HEK293 (cell line): ENCODE results near the gene MON2.

Experiments used
- GLIS2 ChIP-seq: fragments of 450-650 bp; formaldehyde crosslinking; IDR thresholded peaks from 2 replicates; pipeline ENCODE4 v1.5.1; 2016; ENCODE audit warnings: missing biosample characterization, missing genetic modification characterization
- YY1 ChIP-seq: fragments of 450-650 bp; formaldehyde crosslinking; IDR thresholded peaks from 2 replicates; pipeline ENCODE4 v1.5.1; 2018; ENCODE audit warnings: missing biosample characterization, missing genetic modification characterization
- ZNF510 ChIP-seq: fragments of 450-650 bp; formaldehyde crosslinking; IDR thresholded peaks from 2 replicates; pipeline ENCODE4 v1.5.1; 2018; ENCODE audit warnings: mild to moderate bottlenecking, missing genetic modification characterization, missing biosample characterization; ENCODE audit not compliant: insufficient replicate concordance
- TF ChIP-seq, protein P1 (sequence below): fragments of 450-650 bp; formaldehyde crosslinking; IDR thresholded peaks from 2 replicates; pipeline ENCODE4 v1.5.1; 2016; ENCODE audit warnings: missing biosample characterization, missing genetic modification characterization

DNA sequence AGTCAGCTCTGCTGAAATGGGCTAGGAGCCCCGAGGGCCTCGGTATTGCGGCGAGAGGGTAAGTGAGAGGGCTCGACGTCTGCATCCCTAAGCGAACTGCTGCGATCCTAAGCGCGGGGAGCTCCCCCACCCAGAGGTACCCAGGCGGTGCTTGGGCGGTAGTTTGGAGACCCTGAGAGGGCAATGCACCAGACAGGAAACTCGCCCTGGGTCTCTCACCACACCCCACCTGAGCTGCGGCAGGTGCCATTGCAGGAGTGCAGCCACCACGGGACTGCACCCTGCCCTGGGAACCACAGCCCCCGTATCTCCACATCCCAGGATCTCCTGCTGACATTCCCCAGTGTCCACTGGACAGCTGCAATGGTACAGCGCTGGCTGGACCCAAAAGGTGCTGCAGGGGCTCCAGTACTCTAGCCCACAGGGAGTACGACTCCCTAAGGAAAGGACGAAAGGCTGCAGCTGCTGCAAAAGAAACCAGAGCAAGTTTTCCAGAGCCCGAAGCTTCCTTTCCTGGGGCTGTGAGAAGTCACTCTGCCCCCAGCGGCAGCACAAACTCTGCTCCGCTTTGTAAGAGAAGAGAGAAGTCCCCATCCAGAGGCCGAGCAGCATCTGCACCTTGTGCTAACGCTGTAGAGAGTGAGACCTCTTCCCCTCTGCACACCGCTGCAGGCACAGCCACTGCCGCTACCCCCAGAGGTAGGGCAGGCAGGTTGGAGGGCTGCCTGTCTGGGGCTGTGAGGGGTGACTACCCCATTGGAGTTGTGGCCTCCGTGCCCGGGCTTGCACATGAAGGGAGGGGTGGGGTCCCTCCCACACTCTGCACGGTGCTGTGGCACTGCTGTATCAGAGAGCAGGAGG is 31.1 kb upstream of the MON2 start:
- TF ChIP-seq GLIS2 (tag by site-specific recombination) (no peak; the same call in 1 of the 2 replicates), YY1 (tag by site-specific recombination) (no peak), ZNF510 (tag by site-specific recombination) (no peak)
- TF ChIP-seq, protein P1, sequence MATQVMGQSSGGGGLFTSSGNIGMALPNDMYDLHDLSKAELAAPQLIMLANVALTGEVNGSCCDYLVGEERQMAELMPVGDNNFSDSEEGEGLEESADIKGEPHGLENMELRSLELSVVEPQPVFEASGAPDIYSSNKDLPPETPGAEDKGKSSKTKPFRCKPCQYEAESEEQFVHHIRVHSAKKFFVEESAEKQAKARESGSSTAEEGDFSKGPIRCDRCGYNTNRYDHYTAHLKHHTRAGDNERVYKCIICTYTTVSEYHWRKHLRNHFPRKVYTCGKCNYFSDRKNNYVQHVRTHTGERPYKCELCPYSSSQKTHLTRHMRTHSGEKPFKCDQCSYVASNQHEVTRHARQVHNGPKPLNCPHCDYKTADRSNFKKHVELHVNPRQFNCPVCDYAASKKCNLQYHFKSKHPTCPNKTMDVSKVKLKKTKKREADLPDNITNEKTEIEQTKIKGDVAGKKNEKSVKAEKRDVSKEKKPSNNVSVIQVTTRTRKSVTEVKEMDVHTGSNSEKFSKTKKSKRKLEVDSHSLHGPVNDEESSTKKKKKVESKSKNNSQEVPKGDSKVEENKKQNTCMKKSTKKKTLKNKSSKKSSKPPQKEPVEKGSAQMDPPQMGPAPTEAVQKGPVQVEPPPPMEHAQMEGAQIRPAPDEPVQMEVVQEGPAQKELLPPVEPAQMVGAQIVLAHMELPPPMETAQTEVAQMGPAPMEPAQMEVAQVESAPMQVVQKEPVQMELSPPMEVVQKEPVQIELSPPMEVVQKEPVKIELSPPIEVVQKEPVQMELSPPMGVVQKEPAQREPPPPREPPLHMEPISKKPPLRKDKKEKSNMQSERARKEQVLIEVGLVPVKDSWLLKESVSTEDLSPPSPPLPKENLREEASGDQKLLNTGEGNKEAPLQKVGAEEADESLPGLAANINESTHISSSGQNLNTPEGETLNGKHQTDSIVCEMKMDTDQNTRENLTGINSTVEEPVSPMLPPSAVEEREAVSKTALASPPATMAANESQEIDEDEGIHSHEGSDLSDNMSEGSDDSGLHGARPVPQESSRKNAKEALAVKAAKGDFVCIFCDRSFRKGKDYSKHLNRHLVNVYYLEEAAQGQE (tag by site-specific recombination): no peak
